ENCODE measurements around the gene ZSCAN31.
A peak's percentile ranks its signal among the peaks of the same experiment; 100 is the strongest.
"Not testable (repeated sequence)": the region's sequence is repeated elsewhere in the genome, so short reads cannot be mapped to it uniquely, and the experiment has no call there.

Gene ZSCAN31

DNA sequence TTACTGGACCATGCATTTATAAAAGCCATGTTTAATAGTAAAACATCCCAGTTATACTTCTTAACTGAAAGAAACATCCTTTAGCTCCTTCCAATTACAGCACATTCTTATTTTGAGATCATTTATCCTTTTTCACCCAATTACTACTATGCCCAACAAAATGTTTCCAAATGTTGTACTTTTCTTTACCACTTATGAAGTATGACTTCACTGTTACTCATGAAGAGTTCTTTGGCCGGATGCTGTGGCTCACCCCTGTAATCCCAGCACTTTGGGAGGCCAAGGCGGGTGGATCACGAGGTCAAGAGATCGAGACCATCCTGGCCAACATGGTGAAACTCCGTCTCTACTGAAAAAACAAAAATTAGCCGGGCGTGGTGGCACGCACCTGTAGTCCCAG is 18.1 kb downstream of the ZSCAN31 start:
- DNase-seq (ENCODE audit: low spot score): not testable (repeated sequence)

DNA sequence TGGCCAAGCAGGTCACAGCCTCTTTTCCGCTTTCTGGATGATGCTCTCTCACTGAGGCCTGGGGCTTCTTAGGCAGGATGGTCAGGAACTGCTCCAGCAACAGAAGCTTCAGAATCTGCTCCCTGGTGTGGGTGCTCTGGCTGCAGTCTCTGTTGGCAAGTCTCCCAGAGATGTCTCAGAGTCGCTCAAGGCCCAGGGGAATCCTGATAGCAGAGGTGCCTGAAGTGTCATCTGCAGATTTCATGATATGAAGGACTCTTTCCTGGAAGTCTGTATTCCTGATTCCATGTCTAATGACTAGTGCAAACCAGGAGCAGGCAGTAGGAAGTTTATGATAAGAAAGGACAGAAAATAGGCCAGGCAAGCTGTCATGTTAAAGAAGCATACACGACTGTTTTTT is 20.3 kb downstream of the ZSCAN31 start:
- DNase-seq (ENCODE audit: low spot score): no peak

DNA sequence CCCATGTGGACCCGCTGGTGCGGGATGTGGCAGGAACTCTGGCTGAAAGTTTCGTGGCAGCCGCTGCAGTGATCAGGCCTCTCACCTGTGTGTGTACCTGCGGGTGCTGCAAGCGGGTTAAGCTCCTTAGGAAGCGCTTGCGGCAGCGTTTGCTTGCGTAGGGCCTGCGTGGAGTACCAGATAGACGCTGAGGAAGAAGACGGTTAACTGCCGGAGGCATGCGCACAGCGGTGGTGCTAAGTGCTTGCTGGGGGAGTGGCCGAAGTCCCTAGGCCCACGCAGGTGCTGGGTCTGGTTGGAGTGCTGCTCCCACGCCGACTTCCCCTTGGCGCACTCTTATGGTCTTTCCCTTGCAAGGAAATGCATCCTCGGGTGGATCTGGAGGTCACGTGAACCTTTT is 23.0 kb downstream of the ZSCAN31 start:
- no peak for DNase-seq (ENCODE audit: low spot score)

DNA sequence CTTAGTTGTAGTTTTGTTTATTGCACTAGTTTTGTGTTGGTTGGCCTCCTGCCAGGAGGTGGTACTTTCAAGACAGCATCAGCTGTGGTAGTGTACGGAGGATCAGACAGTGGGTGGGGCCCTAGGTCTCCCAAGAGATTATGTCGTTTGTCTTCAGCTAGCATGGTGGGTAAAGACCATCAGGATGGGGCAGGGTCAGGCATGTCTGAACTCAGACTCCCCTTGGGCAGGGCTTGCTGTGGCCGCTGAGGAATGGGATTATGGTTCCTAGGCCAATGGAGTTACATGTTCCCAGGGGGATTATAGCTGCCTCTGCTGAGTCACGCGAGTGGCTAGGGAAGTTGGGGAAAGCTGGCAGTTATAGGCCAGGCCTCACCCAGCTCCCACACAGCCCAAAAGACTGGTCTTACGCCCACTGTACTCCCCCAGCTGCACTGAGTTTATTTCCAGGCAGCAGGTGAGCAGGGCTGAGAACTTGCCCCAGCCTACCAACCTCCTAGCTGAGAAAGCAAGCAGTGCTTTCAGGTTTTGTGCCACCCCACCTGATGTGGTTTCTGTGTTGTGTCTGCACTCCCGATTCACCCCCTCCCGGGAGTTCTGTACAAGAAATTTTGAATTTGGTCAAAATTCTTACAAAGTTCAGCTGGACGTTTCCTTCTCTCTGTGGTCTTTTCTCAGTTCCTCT is 24.7 kb downstream of the ZSCAN31 start:
- DNase-seq (ENCODE audit: low spot score): no peak

DNA sequence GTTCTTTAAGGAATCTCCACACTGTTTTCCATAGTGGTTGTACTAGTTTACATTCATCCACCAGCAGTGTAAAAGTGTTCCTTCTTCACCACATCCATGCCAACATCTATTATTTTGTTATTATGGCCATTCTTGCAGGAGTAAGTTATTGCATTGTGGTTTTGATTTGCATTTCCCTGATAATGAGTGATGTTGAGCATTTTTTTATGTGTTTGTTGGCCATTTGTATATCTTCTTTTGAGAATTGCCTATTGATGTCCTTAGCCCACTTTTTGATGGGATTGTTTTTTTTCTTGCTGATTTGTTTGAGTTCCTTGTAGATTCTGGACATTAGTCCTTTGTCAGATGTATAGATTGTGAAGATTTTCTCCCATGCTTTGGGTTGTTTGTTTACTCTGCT is 29.6 kb downstream of the ZSCAN31 start:
- DNase-seq (ENCODE audit: low spot score): not testable (repeated sequence)

DNA sequence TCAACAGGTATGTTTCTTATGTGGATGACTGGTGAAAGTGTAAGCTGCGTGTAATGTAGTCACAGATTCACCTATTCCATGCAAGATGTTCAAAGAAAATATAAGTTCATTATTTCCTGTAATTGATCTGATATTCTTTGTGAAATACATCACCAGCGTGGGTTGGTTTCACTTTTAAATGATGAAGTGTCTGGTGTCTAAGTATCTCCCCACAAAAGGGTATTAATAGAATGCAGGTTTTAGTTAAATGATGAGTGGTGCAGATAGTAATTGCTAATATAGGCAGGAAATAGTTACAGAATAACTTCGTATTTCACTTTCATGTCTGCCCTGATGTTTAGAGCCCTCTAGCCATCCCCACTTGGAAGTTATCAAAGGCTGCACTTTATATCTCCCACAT is 32.4 kb downstream of the ZSCAN31 start:
- DNase-seq (ENCODE audit: low spot score): peak; percentile 12

DNA sequence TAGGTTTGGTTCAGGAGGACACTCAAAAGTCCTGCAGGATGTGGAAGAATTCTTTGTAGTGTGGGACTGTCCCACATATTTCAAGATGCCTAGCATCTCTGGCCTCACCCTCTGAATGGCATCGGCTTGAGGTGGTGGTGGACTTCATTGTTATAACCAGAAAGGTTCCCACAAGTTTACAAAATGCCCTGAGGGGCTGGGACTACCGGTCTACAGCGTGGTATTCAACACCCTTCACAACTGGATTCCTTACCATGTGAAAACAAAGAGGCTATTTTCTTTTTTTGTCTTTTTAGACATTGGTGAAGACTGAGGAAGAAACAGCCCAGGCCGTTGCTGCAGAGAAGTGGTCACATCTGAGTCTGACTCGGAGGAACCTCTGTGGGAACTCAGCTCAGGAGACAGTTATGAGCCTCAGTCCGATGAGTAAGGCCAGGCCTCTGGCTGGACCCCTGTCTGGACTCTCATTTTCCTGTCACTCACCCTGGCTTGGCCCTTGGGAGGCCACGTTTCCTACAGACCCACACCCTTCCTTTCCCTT is 39.4 kb downstream of the ZSCAN31 start:
- DNase-seq (ENCODE audit: low spot score): no peak

DNA sequence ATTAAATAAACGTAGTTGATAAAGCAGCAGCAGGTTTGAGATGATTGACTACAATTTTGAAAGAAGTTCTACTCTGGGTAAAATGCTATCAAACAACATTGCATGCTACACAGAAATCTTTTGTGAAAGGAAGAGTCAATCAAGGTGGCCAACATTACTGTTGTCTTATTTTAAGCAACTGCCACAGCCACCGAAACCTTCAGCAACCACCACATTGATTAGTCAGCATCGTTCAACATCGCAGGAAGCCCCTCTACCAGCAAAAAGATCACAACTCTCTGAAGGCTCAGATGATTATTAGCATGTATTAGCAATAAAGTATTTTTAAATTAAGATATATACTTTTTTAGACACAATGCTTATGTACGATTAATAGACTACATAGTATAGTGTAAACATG is 40.6 kb downstream of the ZSCAN31 start:
- DNase-seq (ENCODE audit: low spot score): no peak

DNA sequence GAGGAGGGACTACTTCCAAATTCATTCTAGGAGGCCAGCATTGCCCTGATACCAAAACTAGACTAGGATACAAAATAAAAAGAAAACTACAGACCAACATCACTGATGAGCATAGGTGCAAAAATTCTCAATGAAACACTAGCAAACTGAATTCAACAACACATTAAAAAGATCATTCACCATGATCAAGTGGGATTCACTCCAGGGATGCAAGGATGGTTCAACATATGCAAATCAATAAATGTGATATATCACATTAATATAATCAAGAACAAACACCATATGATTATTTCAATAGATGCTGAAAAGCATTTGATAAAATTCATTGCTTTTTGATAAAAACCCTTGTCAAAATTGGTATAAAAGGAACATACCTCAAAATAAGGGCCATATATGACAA is 44.4 kb downstream of the ZSCAN31 start:
- DNase-seq (ENCODE audit: low spot score): no peak

DNA sequence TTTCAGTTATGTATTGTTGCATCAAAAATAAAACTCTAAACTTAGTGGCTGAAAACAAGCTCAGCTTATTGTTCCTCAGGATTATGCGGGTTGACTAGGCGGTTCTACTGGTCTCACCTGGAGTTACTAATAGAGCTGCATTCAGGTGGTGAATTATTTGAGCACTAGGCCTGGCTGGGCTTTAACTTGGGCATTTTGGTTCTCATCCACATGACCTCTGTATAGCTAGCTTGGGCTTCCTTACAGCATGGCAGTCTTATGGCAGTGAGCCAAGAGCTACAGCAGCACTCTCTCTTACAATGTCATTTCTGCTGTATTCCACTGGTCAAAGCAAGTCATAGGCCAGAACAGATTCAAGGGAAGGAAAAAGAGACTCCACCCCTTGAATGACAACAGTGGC is 53.0 kb downstream of the ZSCAN31 start:
- DNase-seq (ENCODE audit: low spot score): no peak

DNA sequence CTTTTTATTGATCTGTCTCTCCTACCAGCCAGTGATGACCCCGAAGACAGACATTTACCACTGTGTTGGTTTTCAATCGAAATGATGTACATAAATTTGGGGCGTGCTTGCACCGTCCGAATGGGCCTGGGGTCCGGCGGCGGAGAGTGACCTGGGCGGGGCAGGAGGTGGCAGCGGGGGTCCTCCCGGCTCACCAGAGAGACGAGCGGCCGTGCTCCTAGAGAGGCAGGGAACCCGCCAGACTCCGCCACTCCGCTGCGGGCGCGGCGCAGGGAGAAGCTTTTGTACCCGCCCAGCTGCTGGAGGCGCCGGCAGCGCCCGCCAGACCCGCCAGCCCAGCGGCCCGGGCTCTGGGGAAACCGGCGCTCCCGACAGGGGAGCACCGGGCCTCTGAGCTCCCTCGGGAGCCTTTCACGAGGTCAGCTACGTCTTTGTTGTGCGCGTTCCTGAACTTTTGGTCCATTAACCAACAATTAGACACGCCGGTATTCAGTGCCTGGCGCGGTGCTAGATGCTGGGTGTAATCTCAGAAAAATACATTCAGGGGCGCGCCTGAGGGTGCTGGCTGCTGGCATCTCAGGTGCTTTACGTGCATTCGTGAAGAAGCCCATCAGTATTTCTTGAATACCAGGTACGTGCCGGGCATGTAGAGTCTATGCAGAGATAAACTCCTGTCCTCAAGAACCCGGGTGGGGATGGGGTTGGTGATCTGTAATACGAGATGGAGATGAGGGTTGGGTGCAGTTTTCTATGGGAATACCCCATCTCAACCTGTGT is 54.5 kb downstream of the ZSCAN31 start, which contains the start of gene PGBD1:
Gene PGBD1, plus strand, starts transcription at position 285 of the 777 bp plus-strand sequence. CDS start 2,242 bp downstream, outside the sequence.
- peak; percentile 36 for DNase-seq (ENCODE audit: low spot score)

DNA sequence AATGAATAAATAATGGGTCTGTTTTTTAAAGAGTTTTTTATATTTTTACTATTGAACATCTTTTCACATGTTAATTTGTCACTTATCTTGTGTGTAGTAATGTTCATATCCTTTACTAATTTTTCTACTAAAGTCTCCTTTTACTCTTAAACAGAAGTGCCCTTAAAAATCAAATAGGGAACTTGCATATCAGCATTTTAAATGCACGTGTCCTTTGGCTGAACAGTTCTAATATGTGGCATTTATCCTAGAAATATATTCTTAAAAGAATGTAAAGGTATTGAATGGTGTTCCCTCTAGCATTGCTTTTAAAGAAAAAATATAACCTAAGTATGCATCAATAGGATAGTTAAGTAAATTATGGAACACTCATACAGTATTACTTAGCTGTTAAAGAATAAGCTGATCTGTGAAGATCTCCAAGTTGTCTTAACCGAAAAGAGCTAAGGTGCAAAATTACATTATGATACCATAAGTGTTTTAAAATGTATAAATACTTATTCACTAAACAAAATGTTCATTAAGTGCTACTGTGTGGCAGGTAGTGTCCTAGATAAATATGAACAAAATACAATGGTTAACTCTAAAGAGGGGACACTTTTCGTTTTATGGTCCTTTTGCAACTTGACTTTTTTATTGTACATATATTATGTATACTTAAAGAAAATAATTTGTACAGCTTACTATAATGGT is 55.2 kb downstream of the ZSCAN31 start:
- DNase-seq (ENCODE audit: low spot score): no peak

DNA sequence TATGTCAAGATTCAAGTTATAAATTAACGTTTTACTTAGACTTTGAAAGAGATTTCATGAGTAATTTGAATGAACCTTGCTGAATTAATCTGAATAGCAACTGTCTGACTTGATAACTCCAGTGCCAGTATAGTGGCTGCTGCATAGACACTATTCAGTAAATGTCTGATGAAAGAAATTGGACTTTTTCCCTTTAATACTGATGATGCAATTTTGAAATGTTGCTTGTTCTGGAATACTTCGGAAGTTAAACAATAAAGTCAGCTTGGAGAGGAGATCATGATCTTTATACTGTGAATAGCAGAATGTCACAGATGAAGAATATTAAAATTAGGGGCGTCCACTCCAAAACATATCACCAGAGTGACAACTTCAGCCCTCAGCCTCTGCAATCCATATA is 58.2 kb downstream of the ZSCAN31 start:
- no peak for DNase-seq (ENCODE audit: low spot score)

DNA sequence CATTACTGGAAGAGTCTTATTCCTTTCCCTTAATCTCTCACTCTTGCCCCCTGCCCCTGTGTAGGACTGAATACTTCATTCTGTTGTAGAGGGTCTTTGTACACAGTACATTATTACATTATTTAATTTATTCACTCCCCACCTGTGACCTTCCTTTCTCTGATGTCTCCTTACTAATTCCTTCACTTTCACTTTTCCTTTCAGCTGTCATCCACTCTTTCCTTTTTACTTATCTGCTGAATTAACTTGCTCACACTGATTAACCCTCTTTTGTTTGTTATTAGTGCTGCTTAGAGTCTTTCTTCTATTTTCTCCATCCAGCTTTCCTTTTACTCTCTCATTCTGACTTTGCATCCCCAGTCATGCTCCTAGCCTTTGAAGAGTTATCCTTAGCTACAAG is 61.1 kb downstream of the ZSCAN31 start:
- no peak for DNase-seq (ENCODE audit: low spot score)

Measured in CD4-positive, alpha-beta T cell treated with Interleukin-2 at 100 ng/mL for 4 hours (primary cell).